A172 (cell line): ENCODE measurements around the gene GHRH. TPM values are rescaled to one million over a fixed set of nuclear protein-coding genes. Genes with fewer than 3 reads are reported as not detected.
A peak's percentile ranks its signal among the peaks of the same experiment; 100 is the strongest.

Experiments used
- DNase-seq: peaks from one replicate; pipeline ENCODE4 v3.0.0-alpha.2; 2015; ENCODE audit warnings: low spot score
- total RNA-seq: library from RNA; depleted of rRNA; stranded (reverse); fragments of >200 nt; shearing (Covaris generic); gene quantifications from 2 replicates; pipeline ENCODE4 v1.2.3, GENCODE V29; 2014

GHRH gene
- total RNA-seq, 1 experiment from 2014 or later = not detected

DNA sequence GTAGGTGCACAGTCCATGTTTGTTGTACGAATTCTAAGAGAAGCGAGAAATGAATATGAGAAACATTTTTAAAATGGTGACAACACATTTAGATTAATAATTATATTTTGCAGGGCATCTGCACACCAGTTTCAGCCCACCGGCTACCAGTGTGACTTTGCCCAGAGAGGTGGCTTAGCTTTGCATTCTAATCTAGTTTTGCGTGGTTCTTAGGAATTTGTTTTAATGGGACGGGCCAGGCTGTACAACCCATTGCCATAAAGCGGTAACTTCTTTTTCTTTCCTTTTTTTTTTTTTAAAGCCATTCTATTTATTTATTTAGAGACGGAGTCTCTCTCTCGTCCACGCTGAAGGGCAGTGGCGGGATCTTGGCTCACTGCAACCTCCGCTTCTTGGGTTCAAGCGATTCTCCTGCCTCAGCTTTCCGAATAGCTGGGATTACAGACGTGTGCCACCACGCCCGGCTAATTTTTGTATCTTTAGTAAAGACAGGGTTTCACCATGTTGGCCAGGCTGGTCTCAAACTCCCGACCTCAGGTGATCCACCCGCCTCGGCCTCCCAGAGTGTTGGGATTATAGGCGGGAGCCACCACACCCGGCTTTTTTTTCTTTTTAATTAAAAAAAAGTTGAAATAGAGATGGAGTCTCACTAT, 28.7 kb upstream of the GHRH start:
- no peak for DNase-seq

DNA sequence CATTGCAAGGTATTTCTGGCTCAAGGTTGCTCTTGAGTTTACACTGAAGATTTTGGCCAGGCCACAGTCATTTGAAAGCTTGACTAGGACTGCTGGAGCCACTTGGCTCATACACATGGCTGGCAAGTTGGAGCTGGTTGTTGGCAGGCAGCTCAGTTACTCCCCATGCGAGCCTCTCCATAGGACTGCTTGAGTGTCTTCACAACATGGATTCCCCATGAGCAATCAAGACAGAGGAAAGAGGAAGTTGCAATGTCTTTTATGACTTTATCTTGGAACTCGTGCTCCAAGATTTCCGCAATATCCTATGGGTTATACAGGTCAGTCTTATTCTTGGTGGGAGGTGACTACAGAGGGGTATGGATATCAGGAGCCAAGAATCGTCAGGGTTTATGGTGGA, 26.5 kb upstream of the GHRH start:
- no peak for DNase-seq

DNA sequence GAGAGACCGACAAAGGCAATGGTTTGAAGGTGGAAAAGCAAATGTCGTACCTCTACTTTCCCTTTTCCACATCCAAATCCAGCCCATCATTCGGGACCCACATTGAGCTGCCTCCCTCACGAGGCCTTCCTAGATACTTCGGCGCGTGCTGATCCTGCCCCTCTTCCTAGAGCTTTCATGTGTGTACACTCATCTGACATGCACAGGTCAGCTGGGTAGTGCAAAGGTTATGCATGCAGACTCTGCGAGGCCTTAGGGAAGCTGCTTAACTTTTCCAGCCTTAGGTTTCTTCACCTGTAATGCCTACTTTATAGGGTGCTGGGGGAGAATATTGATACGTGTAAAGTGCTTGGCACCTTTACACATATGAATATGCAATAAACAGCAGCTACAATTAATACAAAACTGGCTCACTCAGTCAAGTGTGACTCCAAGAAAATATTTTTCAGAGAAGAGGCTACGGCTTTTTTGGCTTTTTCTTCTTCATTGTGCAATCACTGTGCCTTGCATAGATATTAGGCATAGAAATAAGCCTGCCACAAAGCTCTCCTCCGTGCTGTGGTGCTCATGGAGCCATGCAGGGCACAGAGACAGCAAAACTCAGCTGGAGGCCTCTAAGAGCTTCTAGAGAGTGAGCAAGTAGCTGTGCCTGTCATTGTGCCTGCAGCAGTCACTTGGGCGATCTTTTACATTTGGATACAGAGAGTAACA, 24.2 kb upstream of the GHRH start:
- no peak for DNase-seq

DNA sequence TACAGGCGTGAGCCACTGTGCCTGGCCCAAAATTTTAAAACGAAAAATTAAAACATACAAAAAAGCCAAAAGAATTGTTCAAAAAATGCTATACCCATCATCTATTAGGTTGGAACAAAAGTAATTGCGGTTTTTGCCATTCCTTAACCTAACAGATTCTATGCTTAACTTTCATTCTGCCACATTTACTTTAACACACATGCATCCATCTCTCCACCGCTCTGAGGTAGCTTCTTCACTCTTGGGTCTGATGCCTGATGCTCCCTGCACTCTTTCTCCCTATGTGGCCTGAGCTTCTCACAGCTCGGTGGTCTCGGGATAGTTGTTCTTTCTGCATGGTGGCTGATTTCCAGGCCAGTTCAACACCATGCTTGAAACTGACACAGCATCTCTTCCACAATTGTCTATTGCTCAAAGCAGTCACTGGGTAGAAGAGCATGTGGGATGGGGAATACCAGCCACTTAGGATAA, 23.1 kb upstream of the GHRH start:
- DNase-seq = no peak

DNA sequence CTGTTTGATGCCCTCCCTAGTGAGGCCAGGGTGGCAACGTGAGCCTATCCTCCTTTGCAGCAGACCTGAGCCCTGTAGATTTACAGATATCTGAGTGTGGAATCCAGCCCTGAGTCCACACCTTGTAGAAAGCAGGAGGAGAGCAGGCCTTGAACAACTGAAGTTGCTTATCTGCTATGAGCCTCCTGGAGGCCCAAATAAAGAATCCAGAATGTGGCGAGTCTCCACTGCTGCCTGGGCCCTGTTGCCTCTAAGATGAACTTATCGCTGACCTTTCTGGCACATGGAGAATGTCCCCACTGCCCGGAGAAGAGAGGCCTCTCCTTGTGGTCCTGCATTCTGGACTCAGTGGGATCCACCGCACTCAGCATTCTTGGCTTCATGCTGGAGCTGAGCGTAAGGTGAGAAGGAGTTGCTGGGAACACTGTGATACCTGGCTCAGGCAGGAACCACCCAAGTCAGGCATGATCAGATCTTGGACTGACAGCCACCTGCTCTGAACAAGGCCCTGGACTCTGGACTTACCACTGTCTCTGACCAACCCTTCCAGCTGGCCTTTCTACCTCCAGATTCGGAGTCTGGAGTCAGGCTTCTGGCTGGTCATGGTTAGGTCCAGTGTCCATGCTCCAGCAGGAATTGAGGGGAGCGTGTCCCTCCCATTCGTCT, 22.0 kb upstream of the GHRH start:
- DNase-seq = no peak

DNA sequence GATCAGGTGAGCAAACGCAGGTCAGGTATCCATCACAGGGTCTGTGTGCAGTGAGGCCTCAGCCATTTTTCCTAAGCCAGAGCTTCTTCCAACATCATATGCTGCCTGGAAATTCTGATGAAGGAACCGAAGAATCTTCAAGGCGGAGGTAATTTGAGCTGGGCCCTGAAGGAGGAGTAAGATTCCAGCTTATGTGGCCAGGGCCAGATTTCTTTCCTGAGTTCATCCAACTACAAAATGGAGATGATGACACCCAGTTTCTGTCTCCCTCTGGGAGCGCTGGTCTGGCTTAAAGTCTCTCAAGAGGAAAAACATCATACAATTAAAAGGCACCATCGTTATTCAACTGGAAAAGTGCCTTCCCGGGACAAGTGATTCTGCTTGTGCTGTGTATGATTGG, 20.9 kb upstream of the GHRH start:
- peak; percentile 41 for DNase-seq

DNA sequence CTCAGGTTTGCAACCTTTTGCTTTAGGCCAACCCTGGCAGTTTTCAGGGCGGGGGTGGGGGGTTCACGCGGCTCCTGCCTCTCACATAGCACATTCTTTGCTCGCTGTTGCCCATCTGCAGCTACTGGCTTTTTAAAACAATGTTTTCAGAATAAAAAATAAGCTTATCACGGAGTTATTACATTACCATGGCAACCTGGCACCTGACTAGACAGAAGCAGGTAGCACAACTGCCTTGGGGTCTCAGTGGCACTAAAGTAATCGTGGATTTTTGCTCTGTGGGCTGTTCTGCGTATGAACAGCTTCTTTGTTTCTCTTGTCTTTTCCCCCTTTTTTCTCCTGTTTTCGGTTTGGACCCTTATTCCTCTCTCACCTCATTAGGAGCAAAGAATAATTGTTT, 18.8 kb upstream of the GHRH start:
- no peak for DNase-seq

DNA sequence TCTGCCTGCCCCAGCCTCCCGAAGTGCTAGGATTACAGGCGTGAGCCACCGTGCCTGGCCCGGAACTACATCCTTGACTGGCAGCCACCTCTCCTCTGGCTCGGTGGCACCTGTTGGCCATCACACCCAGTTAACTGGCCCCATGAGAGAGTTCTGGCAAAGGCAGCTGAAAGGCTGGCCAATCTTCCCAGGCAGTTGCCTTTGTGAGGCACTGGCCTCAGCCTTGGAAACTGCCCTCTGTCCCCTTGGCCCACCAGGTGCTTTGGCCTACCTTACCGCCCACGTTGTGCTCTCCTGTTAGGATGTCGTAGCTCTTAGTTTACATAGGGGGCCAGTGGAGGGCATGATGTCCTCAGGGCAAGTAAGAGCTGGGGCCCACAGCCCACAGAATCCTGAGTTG, 18.2 kb upstream of the GHRH start:
- no peak for DNase-seq

DNA sequence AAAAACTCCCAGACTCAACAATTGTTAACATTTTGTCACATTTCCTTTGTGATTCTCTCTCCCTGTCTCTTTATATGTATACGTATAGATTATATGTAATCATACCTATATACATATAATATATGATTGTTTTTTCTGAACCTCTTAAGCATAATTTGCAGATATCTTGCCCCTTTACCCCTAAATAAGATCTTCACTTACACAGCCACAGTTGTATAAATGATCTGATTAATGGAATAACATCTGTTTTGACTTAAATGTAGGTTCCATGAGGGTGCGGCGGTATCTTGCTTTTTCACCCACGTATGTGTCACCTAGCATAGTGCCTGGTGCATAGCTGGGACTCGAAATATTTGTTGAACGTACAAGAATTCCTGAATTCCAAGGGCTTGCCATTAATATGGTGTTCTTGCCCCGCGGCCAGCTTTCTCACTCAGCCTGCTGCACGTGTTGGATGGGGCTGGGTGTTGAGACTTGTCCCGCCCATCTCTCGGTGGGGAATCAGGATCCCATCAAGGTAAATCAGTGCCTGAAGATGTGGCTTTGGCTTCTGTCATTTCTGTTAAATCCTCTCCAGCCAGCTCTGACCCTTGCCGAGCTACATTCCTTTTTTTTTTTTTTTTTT, 17.5 kb upstream of the GHRH start:
- DNase-seq = no peak

DNA sequence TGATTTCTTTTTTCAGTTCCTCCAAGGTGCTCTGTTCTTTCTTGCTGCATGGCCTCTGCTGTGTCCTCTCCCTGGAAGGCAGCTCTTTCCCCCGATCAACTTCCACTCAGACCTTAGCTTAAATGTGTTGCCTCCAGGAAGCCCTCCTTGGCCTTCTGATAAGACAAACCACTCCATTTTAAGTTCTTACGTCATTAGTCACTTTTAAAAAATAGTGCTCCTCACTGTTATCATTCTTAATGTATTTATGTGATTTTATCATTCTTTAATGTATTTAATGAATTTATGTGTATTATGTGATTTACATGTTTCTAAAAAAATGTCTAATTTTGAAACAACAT, 15.6 kb upstream of the GHRH start:
- DNase-seq = no peak

DNA sequence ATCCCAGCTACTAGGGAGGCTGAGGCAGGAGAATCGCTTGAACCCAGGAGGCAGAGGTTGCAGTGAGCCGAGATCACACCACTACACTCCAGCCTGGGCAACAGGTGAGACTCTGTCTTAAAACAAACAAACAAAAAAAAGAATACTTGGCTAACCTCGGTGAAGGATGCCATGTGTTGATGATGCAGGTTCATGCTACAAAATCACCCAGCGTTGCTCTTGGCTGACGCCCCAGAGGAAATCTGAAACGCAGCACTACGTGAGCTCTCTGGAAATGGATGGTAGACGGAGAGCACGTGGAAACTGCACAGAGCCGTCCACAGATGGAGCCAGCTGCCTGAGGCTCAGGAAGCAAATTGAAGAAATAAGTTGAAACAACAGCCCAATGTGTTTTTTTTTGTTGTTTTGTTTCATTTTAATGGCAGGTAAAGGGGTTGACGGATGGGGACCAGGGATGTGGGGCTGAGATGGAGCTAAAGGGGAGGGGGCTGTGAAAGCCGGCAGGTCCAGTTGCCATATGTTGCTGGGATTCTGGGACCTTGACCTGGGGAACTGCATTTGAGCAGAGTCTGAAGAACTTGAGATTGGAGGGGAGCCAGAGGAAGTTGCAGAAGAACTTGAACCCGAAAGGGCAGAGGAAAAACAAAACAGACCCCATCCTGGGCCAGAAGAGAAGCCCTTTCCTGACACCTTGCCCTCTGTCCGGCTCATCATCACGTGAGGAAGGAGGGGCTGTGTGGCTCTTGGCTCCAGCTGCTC, 15.1 kb upstream of the GHRH start:
- no peak for DNase-seq

DNA sequence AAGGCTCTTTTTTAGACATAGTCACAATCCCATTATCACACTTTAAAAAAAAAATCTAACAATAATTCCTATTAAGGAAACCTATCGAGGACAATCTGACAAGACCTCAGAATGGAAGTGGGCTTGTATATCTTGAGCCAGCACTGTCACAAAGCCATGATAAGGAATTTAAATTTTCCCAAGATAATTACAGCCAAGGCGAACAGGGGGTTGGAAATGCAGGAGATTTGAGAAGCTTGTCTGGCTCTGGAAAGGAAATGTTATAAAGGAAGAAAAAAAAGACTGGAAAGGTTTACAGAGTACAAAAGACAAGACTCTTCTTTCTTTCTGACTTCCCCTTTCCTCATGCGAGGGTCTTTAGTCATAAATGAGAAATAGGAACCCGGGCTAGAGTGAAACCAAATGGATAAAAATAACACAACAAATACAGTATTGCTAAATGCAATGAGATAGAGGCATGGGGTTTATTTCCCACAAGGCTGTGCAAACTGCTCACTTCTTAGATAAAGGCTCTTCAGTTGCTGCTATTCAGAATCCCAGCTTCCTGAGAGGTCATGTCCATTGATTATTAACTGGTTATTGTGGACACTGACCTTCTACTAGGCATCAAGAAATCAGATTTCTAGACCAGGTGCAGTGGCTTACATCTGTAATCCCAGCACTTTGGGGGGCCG, 13.4 kb upstream of the GHRH start:
- no peak for DNase-seq

DNA sequence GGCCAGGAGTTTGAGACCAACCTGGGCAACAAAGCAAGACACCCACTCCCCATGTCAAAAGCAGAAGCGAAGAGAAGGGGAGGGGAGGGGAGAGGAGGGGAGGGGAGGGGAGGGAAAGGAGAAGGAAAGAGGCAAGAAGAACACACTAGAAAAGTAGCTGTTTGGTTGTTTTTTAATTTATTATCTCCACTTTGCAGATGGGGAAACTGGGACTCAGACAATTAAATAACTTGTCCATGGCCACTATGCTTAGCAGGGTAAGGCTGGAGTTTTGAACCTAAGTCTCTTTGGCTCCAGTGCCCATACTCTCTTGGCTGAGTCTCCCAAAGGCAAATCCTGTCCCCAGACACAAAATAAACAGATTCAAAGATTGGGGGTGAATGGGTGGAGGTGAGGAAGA, 12.4 kb upstream of the GHRH start:
- DNase-seq = no peak

DNA sequence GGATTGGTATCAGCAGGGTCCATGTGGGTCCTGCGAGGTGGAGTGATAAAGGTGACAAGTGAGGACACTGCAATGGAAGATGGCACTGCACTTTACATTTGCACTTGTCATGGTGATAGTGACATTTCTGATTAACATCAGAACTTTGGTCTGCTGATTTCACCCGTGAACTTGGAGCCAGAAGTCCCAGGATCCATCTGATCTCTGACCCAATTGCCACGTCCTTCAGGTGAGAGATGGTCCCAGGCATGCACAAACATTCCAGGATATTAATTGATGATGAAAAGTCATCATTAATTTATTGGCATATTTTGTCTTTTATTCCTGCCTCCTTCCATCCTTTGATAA, 9.8 kb upstream of the GHRH start:
- no peak for DNase-seq

DNA sequence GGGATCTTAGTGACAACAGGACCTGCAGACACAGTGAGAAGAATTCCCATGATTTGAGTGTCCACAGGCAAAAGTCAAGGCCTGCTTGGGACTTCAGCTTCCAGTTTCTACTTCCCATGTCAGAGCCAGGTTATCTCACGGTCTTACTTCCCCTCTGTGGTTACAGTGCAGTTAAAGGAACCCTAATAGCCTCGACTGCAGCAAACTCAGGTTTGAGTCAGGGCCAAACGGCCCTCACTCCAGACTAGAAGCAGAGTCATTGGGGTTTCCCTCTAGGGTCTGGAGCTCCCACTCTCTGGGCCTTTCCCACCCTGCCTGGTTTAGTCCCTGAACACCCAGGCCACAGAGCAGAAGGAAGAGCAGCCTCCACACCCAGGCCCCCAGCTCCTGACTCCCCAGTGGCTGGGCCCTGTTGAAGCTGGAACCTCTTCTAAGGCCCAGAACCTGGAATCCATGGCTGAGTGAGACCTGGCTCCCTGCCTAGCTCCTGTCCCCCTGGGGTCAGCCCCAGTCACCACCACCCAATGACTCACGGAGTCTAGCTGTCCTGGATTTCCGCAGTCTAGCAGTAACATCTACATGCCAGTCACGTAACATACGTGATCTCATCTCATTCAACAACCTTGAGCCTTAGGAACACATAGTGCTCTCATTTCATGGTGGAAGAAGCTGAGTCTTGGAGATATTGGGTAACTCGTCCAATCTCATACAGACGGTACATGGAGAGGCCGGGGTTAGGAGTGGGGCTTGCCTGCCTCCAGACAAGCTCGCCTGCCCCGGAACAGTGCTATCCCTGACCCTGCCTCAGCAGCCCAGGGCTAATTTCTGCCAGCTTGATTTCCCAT, 9.2 kb upstream of the GHRH start:
- no peak for DNase-seq

DNA sequence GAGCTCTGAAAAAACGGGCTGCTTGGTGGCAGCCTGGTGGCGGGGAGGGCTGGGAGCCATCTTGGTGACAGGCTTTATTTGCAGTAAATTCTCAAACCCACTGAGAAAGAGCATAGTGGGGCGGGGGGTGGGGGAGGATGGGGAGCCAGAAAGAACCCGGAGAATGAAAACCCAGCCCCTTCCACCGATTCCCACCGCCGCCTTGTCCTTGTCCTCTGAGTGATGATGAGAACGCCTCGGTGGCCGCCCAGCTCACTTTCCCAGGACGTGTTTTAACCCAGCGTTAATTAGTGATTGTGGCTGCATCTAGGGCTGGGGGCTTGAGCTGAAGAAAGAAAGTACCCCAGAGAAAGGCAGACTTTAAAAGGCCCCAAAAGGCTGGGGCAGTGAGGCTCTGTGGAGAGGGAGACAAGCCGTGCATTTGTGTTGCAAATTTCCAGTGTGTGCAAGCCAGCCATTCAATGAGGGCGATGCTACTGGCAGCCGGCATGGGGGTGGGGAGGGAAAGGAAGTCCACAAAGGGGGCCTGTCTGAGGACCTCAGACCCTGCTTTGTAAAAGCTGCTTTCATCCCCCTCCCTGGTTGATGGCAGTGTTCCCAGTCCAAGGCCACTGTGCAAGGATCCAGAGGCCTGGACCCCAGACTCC, 6.2 kb upstream of the GHRH start:
- no peak for DNase-seq

DNA sequence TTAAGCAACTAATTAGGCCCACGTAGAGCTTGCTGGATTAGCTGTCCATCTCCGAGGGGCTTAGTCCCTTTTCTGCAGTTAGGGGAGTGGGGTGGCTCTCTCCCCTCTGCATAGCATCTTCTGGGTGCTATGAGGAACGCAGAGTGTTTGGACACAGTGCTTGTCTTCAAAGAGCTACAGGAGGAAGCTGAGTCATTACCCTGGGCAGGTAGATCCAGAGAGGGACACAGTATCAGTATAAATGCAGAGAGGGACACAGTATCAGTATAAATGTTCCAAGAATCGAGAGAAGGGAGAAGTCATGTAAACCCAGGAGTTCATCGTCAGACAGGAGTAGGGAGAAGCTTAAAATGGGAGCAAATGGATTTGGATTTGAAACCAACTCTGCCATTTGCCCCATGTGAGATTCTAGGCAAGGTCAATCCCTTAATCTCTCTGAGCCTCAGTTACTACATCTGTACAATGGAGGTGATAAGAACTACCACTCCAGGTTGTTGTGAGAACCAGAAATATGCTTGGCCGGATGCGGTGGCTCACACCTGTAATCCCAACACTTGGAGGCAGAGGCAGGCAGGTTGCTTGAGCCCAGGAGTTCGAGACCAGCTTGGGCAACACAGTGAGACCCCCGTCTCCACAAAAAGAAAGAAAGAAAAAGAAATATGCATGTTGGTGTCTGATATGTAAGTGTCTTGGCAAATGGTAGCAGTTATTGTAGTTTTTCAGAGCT, 5.5 kb upstream of the GHRH start:
- DNase-seq = no peak

DNA sequence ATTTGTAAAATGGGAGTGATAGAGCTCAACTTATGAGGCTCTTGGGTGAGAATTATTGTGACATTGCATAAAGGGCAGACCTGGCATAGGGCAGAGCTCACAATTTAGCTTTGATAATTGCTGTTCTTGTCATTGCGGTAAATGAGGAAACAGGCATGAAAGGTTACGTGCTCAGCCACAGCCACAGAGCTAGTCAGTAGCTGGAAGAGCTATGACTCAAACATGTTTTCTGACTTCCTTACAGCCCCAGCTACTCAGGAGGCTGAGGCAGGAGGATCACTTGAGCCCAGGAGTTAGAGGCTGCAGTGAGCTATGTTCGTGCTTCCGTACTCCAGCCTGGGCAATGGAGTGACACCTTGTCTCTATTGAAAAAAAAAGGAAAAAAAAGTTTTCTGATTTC, 3.5 kb upstream of the GHRH start:
- no peak for DNase-seq

DNA sequence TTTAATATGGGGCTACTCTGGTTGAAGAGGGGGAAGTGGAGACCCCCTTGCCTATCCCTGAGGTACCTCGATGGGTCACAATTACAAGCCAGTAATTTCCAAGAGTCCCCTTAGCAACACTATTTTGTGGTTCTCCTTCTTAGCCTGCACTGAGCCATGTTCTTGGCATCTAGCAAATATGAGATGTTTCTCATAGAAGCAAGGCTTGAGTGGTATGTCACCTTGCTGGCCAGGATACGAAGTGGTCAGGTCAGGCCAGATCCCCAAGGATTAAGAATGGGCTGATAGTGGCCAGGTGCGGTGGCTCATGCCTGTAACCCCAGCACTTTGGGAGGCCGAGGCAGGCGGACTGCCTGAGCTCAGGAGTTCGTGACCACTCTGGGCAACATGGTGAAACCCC, 2.1 kb upstream of the GHRH start:
- DNase-seq = no peak

DNA sequence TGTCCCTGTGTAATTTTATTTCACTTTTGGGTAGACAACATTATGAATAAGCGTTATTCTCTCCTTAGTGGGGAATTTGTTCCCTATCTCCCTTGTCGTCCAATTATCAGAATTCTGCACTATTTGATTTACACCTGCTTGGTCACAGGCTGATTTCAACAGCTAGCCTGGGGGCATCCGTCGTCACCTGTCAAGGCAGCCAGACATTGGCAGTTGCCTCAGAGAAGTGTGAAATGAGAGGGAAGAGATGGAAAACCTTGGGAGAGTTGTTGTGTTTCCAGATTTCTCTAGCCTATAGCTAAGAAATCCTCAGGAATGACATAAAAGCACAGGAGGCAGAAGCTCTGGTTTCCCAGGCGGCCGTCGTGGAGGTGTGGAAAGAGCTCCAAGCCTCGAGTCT, 891 bp upstream of the GHRH start:
- no peak for DNase-seq
